CD4-positive, CD25-positive, alpha-beta regulatory T cell (primary cell): ENCODE measurements around the gene NSG1. TPM values are rescaled to one million over a fixed set of nuclear protein-coding genes. Genes with fewer than 3 reads are reported as not detected.

Source experiments
- ATAC-seq, 2 donors: fragments of 150-1000 bp; cut with Tn5 transposase; one replicate each; pipeline ENCODE4 v1.10.0; 2021; ENCODE audit warnings: low read depth in 2 of 2, moderate number of reproducible peaks in 2 of 2, moderate library complexity in 1 of 2
- DNase-seq, 3 donors: peaks; one replicate each; pipeline versions ENCODE4 v3.0.0 to v3.0.0-alpha.2; 2012 to 2022; ENCODE audit warnings: mixed read lengths in 1 of 3
- H3K27ac ChIP-seq: one replicate; pipeline ENCODE4 v1.7.0; 2013; ENCODE audit warnings: mild to moderate bottlenecking, low read length; ENCODE audit not compliant: insufficient read depth, poor library complexity, severe bottlenecking
- H3K27me3 ChIP-seq: one replicate; pipeline ENCODE4 v1.7.0; 2013; ENCODE audit warnings: low read length; ENCODE audit not compliant: control insufficient read depth, insufficient read depth
- H3K36me3 ChIP-seq: one replicate; pipeline ENCODE4 v1.7.0; 2013; ENCODE audit warnings: mild to moderate bottlenecking, low read length, moderate library complexity; ENCODE audit not compliant: control insufficient read depth, insufficient read depth
- H3K4me1 ChIP-seq: 2 replicates; pipeline ENCODE4 v1.7.0; 2013; ENCODE audit warnings: mild to moderate bottlenecking, low read length; ENCODE audit not compliant: insufficient read depth, control insufficient read depth, poor library complexity, severe bottlenecking
- H3K4me3 ChIP-seq: one replicate; pipeline ENCODE4 v1.7.0; 2013; ENCODE audit warnings: low read depth, mild to moderate bottlenecking, low read length, moderate library complexity
- H3K9me3 ChIP-seq, 2 experiments: 1 replicate in 1 of 2; 2 replicates in 1 of 2; pipeline ENCODE4 v1.7.0; 2013; ENCODE audit warnings: low read length in 2 of 2, mild to moderate bottlenecking in 1 of 2, moderate library complexity in 1 of 2; ENCODE audit not compliant: control insufficient read depth in 2 of 2
- H3K27ac Mint-ChIP-seq, 3 donors: one replicate each; pipeline ENCODE4 v1.8.0; 2020 to 2022; ENCODE audit warnings: mild to moderate bottlenecking in 3 of 3, mixed read lengths in 3 of 3, moderate library complexity in 2 of 3
- H3K27me3 Mint-ChIP-seq: one replicate; pipeline ENCODE4 v1.8.0; 2022; ENCODE audit warnings: mild to moderate bottlenecking, mixed read lengths
- H3K36me3 Mint-ChIP-seq: one replicate; pipeline ENCODE4 v1.8.0; 2020; ENCODE audit warnings: mixed read lengths
- H3K4me1 Mint-ChIP-seq, 4 donors: one replicate each; pipeline ENCODE4 v1.8.0; 2020 to 2022; ENCODE audit warnings: mixed read lengths in 4 of 4, mild to moderate bottlenecking in 1 of 4
- H3K4me3 Mint-ChIP-seq, 4 donors: one replicate each; pipeline ENCODE4 v1.8.0; 2020 to 2022; ENCODE audit warnings: mild to moderate bottlenecking in 4 of 4, mixed read lengths in 4 of 4, moderate library complexity in 3 of 4
- H3K9me3 Mint-ChIP-seq, 7 donors: one replicate each; pipeline ENCODE4 v1.8.0; 2020 to 2022; ENCODE audit warnings: mixed read lengths in 7 of 7, mild to moderate bottlenecking in 3 of 7, moderate library complexity in 2 of 7
- polyA plus RNA-seq, 4 donors: library from polyadenylated mRNA; unstranded; fragments of 300-500 nt; fragmentation: Illumina TruSeq; gene quantifications; one replicate each; pipeline ENCODE4 v1.2.3, GENCODE V29; 2021
- total RNA-seq: library from RNA; stranded (reverse); gene quantifications from one replicate; pipeline ENCODE4 v1.2.3, GENCODE V29; 2022

The NSG1 gene
- total and polyA plus RNA-seq, 5 donors from 2014 or later: 0.62 to 4.6 (median 2.6) TPM

DNA sequence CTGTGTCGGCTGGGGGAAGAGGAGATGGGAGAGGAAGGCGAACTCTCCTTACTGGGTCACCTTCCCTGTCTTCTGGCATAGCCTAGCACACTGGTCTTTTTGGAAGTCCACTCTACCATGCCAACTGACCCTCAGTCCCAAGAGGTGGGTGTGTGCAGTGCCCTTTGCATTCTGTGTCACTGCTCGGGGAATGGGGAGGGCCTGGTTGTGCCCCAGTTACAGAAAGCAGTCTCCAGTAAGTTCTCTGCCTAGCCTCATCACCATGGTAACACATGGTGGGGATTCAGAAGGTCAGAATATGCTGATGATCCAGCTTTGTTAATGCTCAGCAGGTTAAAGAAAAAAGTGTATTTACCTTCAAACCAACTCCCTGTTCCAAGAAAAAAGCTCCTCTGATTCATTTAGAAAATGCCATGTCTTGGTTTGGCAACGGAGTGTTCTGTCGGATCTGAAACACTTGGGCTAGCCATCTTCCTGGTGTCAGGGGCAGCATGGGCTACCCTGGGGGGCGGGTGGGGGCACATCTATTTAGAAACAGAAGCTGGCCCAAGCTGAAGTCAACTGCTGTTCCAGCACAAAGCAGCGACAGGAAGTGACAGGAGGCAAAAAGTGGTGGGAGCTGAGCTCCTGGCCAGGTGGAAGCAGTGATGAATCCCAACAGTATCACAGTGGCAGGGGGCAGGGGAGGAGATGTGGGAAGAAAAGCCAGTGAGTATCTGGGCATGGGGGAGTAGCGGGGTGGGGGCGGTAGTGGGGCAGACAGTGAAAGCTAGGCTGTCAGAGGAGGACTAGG, 37.0 kb downstream of the NSG1 start:
- Histone ChIP-seq H3K36me3 (peaks cover 38% of the 10 kb centered on the region), H3K9me3 (no peaks in the 10 kb centered on the region), H3K4me1 (peaks cover 4% of the 10 kb centered on the region), H3K4me3 (no peak overlapping the region), H3K27me3 (no peaks in the 10 kb centered on the region), H3K27ac (no peak overlapping the region)
- H3K27ac Mint-ChIP-seq: no peak overlapping the region
- no peaks in the 10 kb centered on the region for H3K27me3 Mint-ChIP-seq
- no peak overlapping the region for H3K4me3 Mint-ChIP-seq
- H3K9me3 Mint-ChIP-seq: peaks cover 0 to 1% (median 0%) of the 10 kb centered on the region in 7 donors
- ATAC-seq (no peak), DNase-seq (no peak)
- peaks cover 37% of the 10 kb centered on the region for H3K36me3 Mint-ChIP-seq
- H3K4me1 Mint-ChIP-seq: peaks cover 4 to 14% (median 7%) of the 10 kb centered on the region in 4 donors

DNA sequence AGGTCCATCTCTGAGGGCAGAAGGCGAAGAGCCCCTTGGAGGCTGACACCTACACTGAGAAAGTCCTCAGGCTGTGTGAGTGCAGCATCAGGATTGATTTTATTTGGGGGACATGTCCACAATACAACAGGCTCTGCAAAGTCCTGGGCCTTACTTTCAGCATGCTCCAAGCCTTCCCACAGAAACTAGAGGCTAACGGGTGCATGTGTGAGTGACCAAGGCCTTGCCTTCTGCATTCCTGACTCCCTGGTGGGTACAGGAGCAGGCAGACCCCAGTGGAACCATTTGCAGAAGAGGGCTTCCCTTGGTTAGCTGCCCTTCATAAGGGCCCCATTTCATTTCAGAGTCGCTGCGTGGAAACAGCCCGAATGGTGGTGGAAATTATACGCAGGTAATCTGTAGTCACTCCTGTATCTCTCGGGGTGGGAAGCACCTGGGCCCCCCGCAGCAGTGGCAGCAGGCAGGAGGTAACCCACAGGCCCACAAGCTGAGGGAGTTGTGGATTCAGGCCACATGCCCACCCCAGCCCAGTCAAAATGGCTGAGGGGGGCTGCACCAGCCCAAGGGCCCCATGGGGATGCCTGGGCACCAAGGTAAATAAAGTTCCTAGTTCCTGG, 37.7 kb downstream of the NSG1 start:
- peaks cover 38% of the 10 kb centered on the region for H3K36me3 ChIP-seq
- H3K27ac ChIP-seq: no peak overlapping the region
- Mint-ChIP-seq H3K36me3 (peaks cover 33% of the 10 kb centered on the region), H3K4me3 (no peak overlapping the region), H3K4me1 (peaks cover 0 to 7% (median 1%) of the 10 kb centered on the region in 4 donors), H3K27ac (no peak overlapping the region), H3K9me3 (peaks cover 0 to 1% (median 0%) of the 10 kb centered on the region in 7 donors), H3K27me3 (no peaks in the 10 kb centered on the region)
- ATAC-seq: no peak
- DNase-seq: no peak
- H3K27me3 ChIP-seq: no peaks in the 10 kb centered on the region
- no peaks in the 10 kb centered on the region for H3K4me1 ChIP-seq
- H3K9me3 ChIP-seq: no peaks in the 10 kb centered on the region
- H3K4me3 ChIP-seq: no peak overlapping the region

DNA sequence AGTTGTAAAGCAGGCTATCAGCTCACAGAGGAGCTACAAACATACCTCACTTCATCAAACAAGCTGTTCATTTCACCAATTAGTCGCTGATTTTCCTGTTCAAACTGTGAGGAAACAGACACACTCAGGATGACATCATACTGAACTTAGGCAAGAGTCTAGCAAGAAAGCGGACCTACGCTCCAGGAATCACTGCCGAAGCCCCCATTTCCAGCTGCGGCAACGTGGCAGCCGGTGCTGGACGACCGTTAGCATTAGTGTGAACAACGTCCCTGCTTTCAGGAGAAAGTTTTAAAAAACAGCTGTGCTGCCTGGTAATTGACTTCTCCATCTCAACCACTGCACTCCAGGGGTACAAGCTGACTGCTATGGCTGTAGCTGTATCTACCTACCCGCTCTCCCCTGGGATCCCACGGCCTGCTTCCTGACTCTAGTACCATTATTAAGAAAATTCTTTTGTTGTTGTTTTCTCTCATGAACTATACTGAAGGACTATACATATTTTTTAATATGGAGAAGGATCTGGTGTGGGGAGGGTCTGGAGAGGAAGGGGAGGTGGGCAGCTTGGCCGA, 38.3 kb downstream of the NSG1 start:
- Histone ChIP-seq H3K9me3 (no peaks in the 10 kb centered on the region), H3K4me1 (no peaks in the 10 kb centered on the region), H3K27me3 (no peaks in the 10 kb centered on the region), H3K4me3 (no peak overlapping the region), H3K27ac (no peak overlapping the region), H3K36me3 (peaks cover 33% of the 10 kb centered on the region)
- Mint-ChIP-seq H3K27ac (peak overlapping the region in 1 of 3 donors; percentile 46), H3K27me3 (no peaks in the 10 kb centered on the region), H3K9me3 (peaks cover 0 to 1% (median 0%) of the 10 kb centered on the region in 7 donors), H3K36me3 (peaks cover 32% of the 10 kb centered on the region), H3K4me1 (peaks cover 0 to 4% (median 0%) of the 10 kb centered on the region in 4 donors), H3K4me3 (no peak overlapping the region)
- ATAC-seq (no peak), DNase-seq (no peak)

DNA sequence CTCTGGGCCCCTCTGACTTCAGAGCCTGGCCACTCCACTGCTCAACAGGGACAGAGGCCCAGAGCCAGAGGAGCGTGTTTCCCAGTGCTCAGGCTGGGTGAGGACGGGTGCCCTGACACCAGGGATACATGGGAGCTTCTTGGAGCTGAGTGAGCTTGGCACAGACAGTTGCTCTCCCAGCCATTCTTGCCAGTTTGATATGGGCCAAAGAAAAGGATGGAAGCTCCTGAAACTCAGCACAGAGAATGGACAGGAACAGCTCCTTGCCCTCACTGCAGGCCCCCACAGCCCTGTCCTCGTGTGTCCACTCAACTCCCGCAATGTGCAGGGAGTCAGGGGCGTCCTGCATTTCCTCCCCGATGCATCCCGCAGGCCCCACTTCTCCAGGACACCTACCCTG, 38.8 kb downstream of the NSG1 start:
- ATAC-seq: no peak
- H3K4me3 Mint-ChIP-seq: no peak overlapping the region
- Histone ChIP-seq H3K4me1 (no peaks in the 10 kb centered on the region), H3K27me3 (no peaks in the 10 kb centered on the region), H3K36me3 (peaks cover 29% of the 10 kb centered on the region), H3K27ac (no peak overlapping the region), H3K9me3 (no peaks in the 10 kb centered on the region), H3K4me3 (no peak overlapping the region)
- peaks cover 0 to 1% (median 0%) of the 10 kb centered on the region in 7 donors for H3K9me3 Mint-ChIP-seq
- H3K36me3 Mint-ChIP-seq: peaks cover 30% of the 10 kb centered on the region
- peak overlapping the region in 1 of 3 donors; percentile 46 for H3K27ac Mint-ChIP-seq
- H3K4me1 Mint-ChIP-seq: peaks cover 0 to 6% (median 0%) of the 10 kb centered on the region in 4 donors
- no peak for DNase-seq
- H3K27me3 Mint-ChIP-seq: no peaks in the 10 kb centered on the region

DNA sequence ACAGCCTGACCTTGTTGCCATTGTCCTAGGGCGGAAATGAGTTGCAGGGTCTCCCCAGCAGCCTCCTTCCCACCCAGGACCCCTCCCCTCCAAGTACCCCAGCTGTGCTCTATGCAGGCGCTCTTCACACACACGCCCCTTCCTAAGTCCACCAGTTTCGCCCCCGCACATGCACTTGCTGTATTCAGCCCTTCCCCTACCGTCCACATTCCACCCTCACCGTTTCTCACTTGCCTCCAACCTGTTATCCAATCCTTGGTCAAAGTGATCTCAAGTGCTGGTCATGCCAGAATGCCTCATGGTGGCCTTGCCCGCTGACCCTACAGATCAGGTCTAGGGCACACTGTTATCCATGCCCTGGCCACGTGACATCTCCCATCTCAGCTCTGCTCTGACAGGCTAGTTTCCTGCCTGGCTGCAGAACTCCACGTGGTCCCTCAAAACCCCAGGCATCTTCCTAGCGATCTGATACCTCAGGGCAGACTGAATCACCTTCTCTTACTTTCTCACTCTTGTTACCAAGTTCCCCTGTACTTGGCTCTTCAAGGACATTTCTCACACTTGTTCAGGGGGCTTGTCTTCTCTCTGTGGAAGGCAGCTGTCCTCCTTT, 39.7 kb downstream of the NSG1 start:
- Mint-ChIP-seq H3K4me1 (peaks cover 0 to 3% (median 1%) of the 10 kb centered on the region in 4 donors), H3K4me3 (no peak overlapping the region), H3K27me3 (no peaks in the 10 kb centered on the region), H3K27ac (peak overlapping the region in 1 of 3 donors; percentile 34), H3K36me3 (peaks cover 21% of the 10 kb centered on the region), H3K9me3 (no peaks in the 10 kb centered on the region)
- Histone ChIP-seq H3K4me1 (no peaks in the 10 kb centered on the region), H3K27ac (no peak overlapping the region), H3K36me3 (peaks cover 21% of the 10 kb centered on the region), H3K4me3 (no peak overlapping the region), H3K27me3 (no peaks in the 10 kb centered on the region), H3K9me3 (no peaks in the 10 kb centered on the region)
- ATAC-seq (no peak), DNase-seq (no peak)

DNA sequence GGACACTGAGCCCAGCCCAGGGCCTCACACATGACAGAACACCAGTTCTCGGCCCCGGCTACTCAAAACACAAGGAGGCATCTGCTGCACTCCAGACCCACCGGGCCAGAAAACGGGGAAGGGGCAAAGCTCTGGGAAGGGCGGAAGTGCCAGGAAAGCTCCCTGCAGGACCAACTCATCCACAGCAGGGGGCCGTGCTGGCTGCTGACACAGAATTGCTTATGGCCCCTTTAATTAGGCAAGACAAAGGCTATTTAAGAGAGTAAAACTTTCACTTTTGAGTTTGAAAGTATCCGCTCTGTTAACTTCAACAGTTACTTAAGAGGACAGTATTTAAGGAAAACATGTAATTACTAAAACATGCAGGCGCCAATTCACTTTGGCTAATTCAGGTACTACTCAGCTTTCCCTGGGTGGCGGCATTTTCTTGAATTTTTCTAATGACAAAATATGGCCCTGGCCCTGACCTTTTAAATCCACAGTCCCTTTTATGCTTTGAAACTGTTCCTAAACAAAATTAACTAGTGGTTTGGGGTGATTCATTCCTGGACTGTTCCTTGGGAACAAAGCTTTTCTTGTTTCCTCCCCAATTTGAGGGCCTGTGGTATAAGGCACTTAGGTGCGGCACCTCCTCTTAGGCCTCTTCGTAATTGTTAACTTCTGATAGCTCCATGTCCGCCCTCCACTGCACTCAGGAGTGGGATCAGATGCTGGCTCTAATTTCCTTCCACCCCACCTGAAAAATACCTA, 40.4 kb downstream of the NSG1 start:
- Mint-ChIP-seq H3K4me1 (peaks cover 0 to 6% (median 1%) of the 10 kb centered on the region in 4 donors), H3K36me3 (peaks cover 20% of the 10 kb centered on the region), H3K4me3 (no peak overlapping the region), H3K9me3 (no peaks in the 10 kb centered on the region), H3K27ac (peak overlapping the region in 1 of 3 donors; percentile 34), H3K27me3 (no peaks in the 10 kb centered on the region)
- no peak for ATAC-seq
- Histone ChIP-seq H3K4me1 (no peaks in the 10 kb centered on the region), H3K27ac (no peak overlapping the region), H3K9me3 (no peaks in the 10 kb centered on the region), H3K27me3 (no peaks in the 10 kb centered on the region), H3K36me3 (peaks cover 22% of the 10 kb centered on the region), H3K4me3 (no peak overlapping the region)
- no peak for DNase-seq

DNA sequence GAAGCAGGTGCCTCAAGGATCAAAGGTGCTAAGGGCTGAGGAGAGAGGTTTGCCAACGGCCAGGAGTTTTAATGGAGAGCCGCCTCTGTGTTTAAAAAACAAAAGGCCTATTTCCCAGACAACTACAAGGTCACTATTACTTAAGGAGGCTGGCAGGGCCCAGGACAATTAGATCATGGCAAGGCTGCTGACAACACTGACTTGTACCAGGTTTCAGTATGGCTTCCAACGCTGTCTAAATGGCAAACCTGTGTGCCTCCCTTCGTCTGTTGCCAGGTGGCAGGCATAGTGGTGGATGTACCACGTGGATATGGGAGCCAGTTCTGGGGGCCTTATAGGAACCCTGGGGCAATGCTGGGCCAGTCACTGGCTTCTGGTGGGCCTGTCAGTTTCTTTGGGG, 41.0 kb downstream of the NSG1 start:
- no peak for DNase-seq
- Histone ChIP-seq H3K4me1 (no peaks in the 10 kb centered on the region), H3K9me3 (no peaks in the 10 kb centered on the region), H3K27me3 (no peaks in the 10 kb centered on the region), H3K36me3 (peaks cover 23% of the 10 kb centered on the region), H3K4me3 (no peak overlapping the region), H3K27ac (no peak overlapping the region)
- peaks cover 0 to 6% (median 1%) of the 10 kb centered on the region in 4 donors for H3K4me1 Mint-ChIP-seq
- H3K36me3 Mint-ChIP-seq: peaks cover 17% of the 10 kb centered on the region
- ATAC-seq: no peak
- no peak overlapping the region for H3K4me3 Mint-ChIP-seq
- H3K27ac Mint-ChIP-seq: no peak overlapping the region
- no peaks in the 10 kb centered on the region for H3K9me3 Mint-ChIP-seq
- no peaks in the 10 kb centered on the region for H3K27me3 Mint-ChIP-seq
